Measurements from ENCODE around the gene ARID1A. TPM values are rescaled to one million over a fixed set of nuclear protein-coding genes. Genes with fewer than 3 reads are reported as not detected.

The ARID1A gene
- total and polyA plus RNA-seq, 9 of the 15 experiments (the other 6 are each of a cell fraction or from before 2014, with no cell fraction given): 8.3 to 88.3 (median 22.5) TPM

- Histone ChIP-seq H3K4me2 (ENCODE audit: insufficient read depth, low read length) (peak overlapping the region; percentile 44), H3K9me3 (replicated peaks; ENCODE audit: control insufficient read depth, insufficient read depth, low read depth, low read length) (no peaks in the 10 kb centered on the region), H3K36me3 (ENCODE audit: control insufficient read depth, insufficient read depth, low read length) (no peaks in the 10 kb centered on the region), H3K27ac (ENCODE audit: extremely low read depth, low read depth, low read length) (no peak overlapping the region), H3K27me3 (ENCODE audit: control insufficient read depth in 2 of 2, insufficient read depth in 2 of 2, low read length in 2 of 2) (no peaks in the 10 kb centered on the region), H3K79me2 (ENCODE audit: control insufficient read depth, insufficient read depth, low read length) (no peaks in the 10 kb centered on the region), H3K9ac (ENCODE audit: insufficient read depth in 1 of 2, low read depth in 2 of 2, low read length in 2 of 2) (peak overlapping the region in 1 of 2 experiments; percentile 71; a peak in 1 of 4 replicates), H3K4me1 (replicated peaks in 1 of 2; ENCODE audit: control insufficient read depth in 2 of 2, insufficient read depth in 2 of 2, low read length in 2 of 2) (peaks cover 9% of the 10 kb centered on the region in 2 experiments; a peak in 3 of 5 replicates), H4K20me1 (replicated peaks; ENCODE audit: control insufficient read depth, insufficient read depth, low read length) (no peaks in the 10 kb centered on the region), H3K4me3 (no peak overlapping the region), H3K9me1 (ENCODE audit: control insufficient read depth, insufficient read depth, low read length) (no peaks in the 10 kb centered on the region), H2AFZ (ENCODE audit: low read depth, low read length) (peak overlapping the region; percentile 71)
- intact Hi-C loops (cut with micrococcal nuclease): loop anchor here (1.0 kb wide), 2 partner anchors 75 to 112 kb away; no protein-coding TSS in a partner anchor
- in situ Hi-C loops (cut with MboI): no loop called here
- ChIA-PET CTCF (ENCODE audit: low intra/inter-chr PET ratio) (interaction anchor here (0.5 to 1.9 kb wide), 10 partner anchors 53 to 192 kb away, joined by 3 to 22 read pairs (median 4); no protein-coding TSS in a partner anchor), POLR2A (interaction anchor here (0.6 to 2.9 kb wide), 11 partner anchors 11 to 153 kb away, joined by 3 to 21 read pairs (median 3); no protein-coding TSS in a partner anchor)
- WGBS (ENCODE audit: insufficient coverage, low coverage, missing lambda C conversion rate): 17% methylated on average over 9 of the region's 9 CpGs
- peak; percentile 99 for ATAC-seq
- FAIRE-seq: peak; percentile 93
- DNase-seq (ENCODE audit: extremely low read depth in 1 of 4, low spot score in 3 of 4): peak; percentile 52 to 87 (median 73)
- BruUV-seq (replicated peaks): no TSS peak
- TF ChIP-seq HDGF (IDR thresholded peaks at IDR 0.05): peak; percentile 70; the same call in 1 of the 2 replicates
- TF ChIP-seq SPI1 (IDR thresholded peaks at IDR 0.05; ENCODE audit: borderline replicate concordance, low read depth, low read length): peak; percentile 39; the same call in 1 of the 2 replicates
- TF ChIP-seq MAX (CRISPR knock-in tag; IDR thresholded peaks at IDR 0.05): peak; percentile 28; the same call in 1 of the 2 replicates
- no peak for TF ChIP-seq KAT8 (IDR thresholded peaks at IDR 0.05; ENCODE audit: low read depth)
- no peak for TF ChIP-seq GATA2 (CRISPR knock-in tag; IDR thresholded peaks at IDR 0.05)
- no peak for TF ChIP-seq NELFE (IDR thresholded peaks at IDR 0.05; ENCODE audit: insufficient read depth, insufficient read length)
- TF ChIP-seq CREB3 (tag; conservative IDR thresholded peaks at IDR 0.05; ENCODE audit: low read depth): 0 out of 2 replicates have a peak, but pooled peaks have one; percentile 20
- TF ChIP-seq PML (IDR thresholded peaks at IDR 0.05; ENCODE audit: low read length): no peak
- TF ChIP-seq CREM (IDR thresholded peaks at IDR 0.05; ENCODE audit: low read depth): peak; percentile 73
- TF ChIP-seq HIVEP1 (CRISPR knock-in tag; IDR thresholded peaks at IDR 0.05): no peak
- no peak for TF ChIP-seq FOXK1 (CRISPR knock-in tag; IDR thresholded peaks at IDR 0.05; ENCODE audit: borderline replicate concordance)
- peak; percentile 58; the same call in 1 of the 2 replicates for TF ChIP-seq ZNF589 (CRISPR knock-in tag; IDR thresholded peaks at IDR 0.05; ENCODE audit: low read depth)
- TF ChIP-seq PHB2 (IDR thresholded peaks at IDR 0.05; ENCODE audit: low read depth): no peak
- no peak for TF ChIP-seq HOMEZ (CRISPR knock-in tag; IDR thresholded peaks at IDR 0.05)
- no peak for TF ChIP-seq TFAM (CRISPR knock-in tag; conservative IDR thresholded peaks at IDR 0.05)
These were observed 18.3 kb upstream of the ARID1A start for GRCh38 chr1:26677306-26678115.

All from K562 (cell line).